Measurements from ENCODE around the gene AKT2. TPM values are rescaled to one million over a fixed set of nuclear protein-coding genes. Genes with fewer than 3 reads are reported as not detected.

Gene AKT2
- total RNA-seq, 1 donor from 2014 or later, result 99.9 TPM

DNA sequence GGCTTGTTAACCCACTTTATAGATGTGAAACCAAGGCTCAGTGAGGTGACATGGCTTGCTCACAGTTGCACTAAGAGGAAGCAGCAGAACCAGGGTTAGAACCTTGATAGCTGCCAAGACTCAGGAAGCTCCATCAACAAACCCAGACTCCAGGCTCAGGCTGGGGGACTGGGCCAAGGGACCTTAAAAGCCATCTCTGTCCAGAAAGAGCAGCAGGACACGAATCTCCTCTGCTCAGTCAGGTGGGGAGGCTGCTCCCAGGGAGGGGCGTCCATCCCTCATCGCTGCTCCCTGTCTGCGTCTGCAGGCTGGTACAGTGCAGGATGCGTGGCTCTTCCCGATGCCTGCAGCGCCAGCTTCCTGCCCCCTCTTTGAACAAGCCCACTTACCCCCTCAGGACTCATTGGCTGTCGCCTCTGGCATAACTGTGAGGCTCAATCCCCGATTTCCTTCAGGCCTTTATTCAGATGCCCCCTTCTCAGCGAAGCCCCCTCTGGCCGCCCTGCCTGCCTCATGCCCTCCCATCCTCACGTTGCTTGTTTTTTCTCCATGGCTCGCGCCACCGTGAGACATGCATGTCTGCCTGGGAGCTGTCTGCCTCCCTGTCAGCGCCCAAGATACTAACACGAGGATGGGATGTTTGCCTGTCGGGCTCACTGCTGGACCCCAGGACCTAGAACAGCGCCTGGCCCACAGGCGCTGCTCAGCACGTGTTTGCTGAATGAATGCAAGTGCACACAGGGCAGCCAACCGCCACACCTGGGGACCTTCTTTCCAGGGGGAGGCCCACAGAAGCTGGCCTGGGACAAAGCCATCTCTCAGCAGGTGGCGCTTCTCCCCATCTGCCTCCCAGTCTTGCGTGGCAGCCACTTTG is 21.5 kb downstream of the AKT2 start:
- H3K27ac Mint-ChIP-seq (ENCODE audit: unreplicated experiment), result no peak overlapping the region
- H3K4me3 Mint-ChIP-seq (ENCODE audit: unreplicated experiment), result no peak overlapping the region
- no peaks in the 10 kb centered on the region for H3K9me3 Mint-ChIP-seq (ENCODE audit: low read depth)
- TF ChIP-seq, protein P1, sequence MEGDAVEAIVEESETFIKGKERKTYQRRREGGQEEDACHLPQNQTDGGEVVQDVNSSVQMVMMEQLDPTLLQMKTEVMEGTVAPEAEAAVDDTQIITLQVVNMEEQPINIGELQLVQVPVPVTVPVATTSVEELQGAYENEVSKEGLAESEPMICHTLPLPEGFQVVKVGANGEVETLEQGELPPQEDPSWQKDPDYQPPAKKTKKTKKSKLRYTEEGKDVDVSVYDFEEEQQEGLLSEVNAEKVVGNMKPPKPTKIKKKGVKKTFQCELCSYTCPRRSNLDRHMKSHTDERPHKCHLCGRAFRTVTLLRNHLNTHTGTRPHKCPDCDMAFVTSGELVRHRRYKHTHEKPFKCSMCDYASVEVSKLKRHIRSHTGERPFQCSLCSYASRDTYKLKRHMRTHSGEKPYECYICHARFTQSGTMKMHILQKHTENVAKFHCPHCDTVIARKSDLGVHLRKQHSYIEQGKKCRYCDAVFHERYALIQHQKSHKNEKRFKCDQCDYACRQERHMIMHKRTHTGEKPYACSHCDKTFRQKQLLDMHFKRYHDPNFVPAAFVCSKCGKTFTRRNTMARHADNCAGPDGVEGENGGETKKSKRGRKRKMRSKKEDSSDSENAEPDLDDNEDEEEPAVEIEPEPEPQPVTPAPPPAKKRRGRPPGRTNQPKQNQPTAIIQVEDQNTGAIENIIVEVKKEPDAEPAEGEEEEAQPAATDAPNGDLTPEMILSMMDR (IDR thresholded peaks at IDR 0.05), result no peak
- DNase-seq (ENCODE audit: low spot score), result peak; percentile 48
- H3K4me1 Mint-ChIP-seq (ENCODE audit: low read depth), result no peaks in the 10 kb centered on the region
- H3K27me3 Mint-ChIP-seq (ENCODE audit: low read depth), result no peaks in the 10 kb centered on the region
- peaks cover 7% of the 10 kb centered on the region for H3K36me3 Mint-ChIP-seq (ENCODE audit: low read depth)

DNA sequence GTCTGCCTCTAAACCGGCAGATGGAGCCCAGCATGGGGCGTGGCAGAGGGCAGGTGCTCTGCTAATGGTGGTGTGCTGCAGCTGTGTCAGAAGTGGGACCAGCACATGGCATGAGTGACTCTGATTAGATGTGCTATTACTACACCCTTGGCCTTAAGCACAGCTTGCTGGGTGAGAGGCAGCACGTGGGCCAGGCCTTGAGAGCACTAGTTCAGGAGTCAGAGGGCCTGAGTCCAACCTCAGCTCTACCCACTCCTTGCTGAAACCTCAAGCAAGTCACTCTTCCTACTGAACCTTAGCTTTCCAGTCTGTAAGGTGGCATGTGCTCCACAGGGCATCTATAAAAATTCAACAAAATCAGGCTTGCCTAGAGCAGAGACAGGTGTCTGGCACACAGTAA is 22.7 kb downstream of the AKT2 start:
- no peak for DNase-seq (ENCODE audit: low spot score)
- no peak overlapping the region for H3K27ac Mint-ChIP-seq (ENCODE audit: unreplicated experiment)
- H3K27me3 Mint-ChIP-seq (ENCODE audit: low read depth), result no peaks in the 10 kb centered on the region
- peaks cover 7% of the 10 kb centered on the region for H3K36me3 Mint-ChIP-seq (ENCODE audit: low read depth)
- TF ChIP-seq, protein P1 (IDR thresholded peaks at IDR 0.05), result no peak
- H3K4me3 Mint-ChIP-seq (ENCODE audit: unreplicated experiment), result no peak overlapping the region
- H3K9me3 Mint-ChIP-seq (ENCODE audit: low read depth), result no peaks in the 10 kb centered on the region
- no peaks in the 10 kb centered on the region for H3K4me1 Mint-ChIP-seq (ENCODE audit: low read depth)

DNA sequence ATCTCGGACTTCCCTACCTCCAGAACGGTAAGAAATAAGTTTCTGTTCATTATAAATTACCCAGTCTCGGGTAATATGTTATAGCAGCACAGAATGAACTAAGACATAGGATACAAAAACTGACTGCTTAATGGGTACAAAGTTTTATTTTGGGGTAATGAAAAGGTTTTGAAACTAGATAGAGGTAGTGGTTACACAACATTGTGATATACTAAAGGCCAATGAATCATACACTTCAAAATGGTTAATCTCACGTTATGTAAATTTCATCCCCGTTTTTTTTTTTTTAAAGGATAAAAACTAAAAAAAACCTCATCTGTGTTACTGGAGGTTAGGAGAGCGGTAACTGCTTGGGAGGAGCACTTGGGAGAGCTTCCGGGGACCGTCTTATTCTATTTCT is 23.5 kb downstream of the AKT2 start:
- H3K27ac Mint-ChIP-seq (ENCODE audit: unreplicated experiment), result no peak overlapping the region
- H3K4me1 Mint-ChIP-seq (ENCODE audit: low read depth), result no peaks in the 10 kb centered on the region
- no peak for DNase-seq (ENCODE audit: low spot score)
- no peak overlapping the region for H3K4me3 Mint-ChIP-seq (ENCODE audit: unreplicated experiment)
- TF ChIP-seq, protein P1 (IDR thresholded peaks at IDR 0.05), result no peak
- peaks cover 7% of the 10 kb centered on the region for H3K36me3 Mint-ChIP-seq (ENCODE audit: low read depth)
- H3K27me3 Mint-ChIP-seq (ENCODE audit: low read depth), result no peaks in the 10 kb centered on the region
- H3K9me3 Mint-ChIP-seq (ENCODE audit: low read depth), result no peaks in the 10 kb centered on the region

DNA sequence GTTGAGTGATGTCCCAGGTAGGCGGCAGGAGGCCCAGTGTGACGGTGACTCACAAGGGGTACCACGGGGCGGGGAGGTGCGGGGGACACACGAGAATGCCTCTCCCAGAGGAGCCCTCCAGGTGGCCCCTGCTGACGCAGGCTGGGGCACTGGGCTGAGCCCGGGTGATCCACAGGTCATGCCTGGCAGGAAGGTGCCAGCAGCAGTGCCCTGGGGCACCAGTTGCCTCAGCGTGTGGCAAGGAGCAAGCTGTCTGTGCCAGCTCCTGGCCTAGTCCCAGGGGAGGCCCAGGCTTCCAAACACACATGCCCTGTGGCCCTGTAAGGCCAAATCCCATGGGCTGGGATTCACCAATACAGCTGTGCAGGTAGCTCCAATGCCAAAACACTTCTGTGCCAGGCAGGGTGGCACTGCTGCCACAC is 28.0 kb downstream of the AKT2 start:
- Mint-ChIP-seq H3K9me3 (ENCODE audit: low read depth) (no peaks in the 10 kb centered on the region), H3K27ac (ENCODE audit: unreplicated experiment) (no peak overlapping the region), H3K4me3 (ENCODE audit: unreplicated experiment) (no peak overlapping the region), H3K27me3 (ENCODE audit: low read depth) (no peaks in the 10 kb centered on the region), H3K4me1 (ENCODE audit: low read depth) (peaks cover 11% of the 10 kb centered on the region), H3K36me3 (ENCODE audit: low read depth) (peaks cover 16% of the 10 kb centered on the region)
- no peak for DNase-seq (ENCODE audit: low spot score)
- TF ChIP-seq, protein P1 (IDR thresholded peaks at IDR 0.05), result no peak

DNA sequence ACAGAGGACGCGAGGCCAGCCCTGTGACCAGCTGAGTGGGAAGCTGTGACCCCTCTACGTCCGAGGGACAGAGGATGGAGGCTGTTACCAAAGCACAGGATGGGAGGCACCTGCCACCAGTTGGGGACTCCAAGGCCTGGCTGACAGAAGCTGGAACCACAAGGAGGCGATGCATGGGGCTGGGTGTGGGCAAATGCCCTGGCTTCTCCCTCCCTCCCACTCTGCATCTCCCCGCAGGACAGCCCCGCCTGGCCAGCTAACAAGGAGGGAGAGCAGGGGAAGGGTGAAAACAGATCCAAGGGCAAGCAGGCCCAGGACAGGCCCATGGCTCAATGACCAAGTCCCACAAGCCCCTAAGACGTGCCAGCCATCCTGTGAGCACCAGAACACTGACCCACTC is 28.6 kb downstream of the AKT2 start:
- DNase-seq (ENCODE audit: low spot score), result peak; percentile 75
- Mint-ChIP-seq H3K36me3 (ENCODE audit: low read depth) (peaks cover 20% of the 10 kb centered on the region), H3K9me3 (ENCODE audit: low read depth) (no peaks in the 10 kb centered on the region), H3K4me3 (ENCODE audit: unreplicated experiment) (no peak overlapping the region), H3K27me3 (ENCODE audit: low read depth) (no peaks in the 10 kb centered on the region), H3K27ac (ENCODE audit: unreplicated experiment) (no peak overlapping the region), H3K4me1 (ENCODE audit: low read depth) (peaks cover 11% of the 10 kb centered on the region)
- TF ChIP-seq, protein P1 (IDR thresholded peaks at IDR 0.05), result no peak

Data from chondrocyte (in vitro differentiated cells).